H9 (cell line): ENCODE measurements around the gene TMEM176B. TPM values are rescaled to one million over a fixed set of nuclear protein-coding genes. Genes with fewer than 3 reads are reported as not detected.

Experiments used
- DNase-seq: peaks from one replicate; pipeline ENCODE4 v3.0.0-alpha.2; 2017
- H2AFZ ChIP-seq: one replicate; pipeline ENCODE4 v1.6.1; 2013; ENCODE audit warnings: mild to moderate bottlenecking, low read length, control low read depth, moderate library complexity
- H2AK5ac ChIP-seq: 2 replicates; pipeline ENCODE4 v1.6.1; 2013; ENCODE audit warnings: low read length, control low read depth, mixed read lengths; ENCODE audit not compliant: insufficient read length
- H2BK120ac ChIP-seq: one replicate; pipeline ENCODE4 v1.6.1; 2013; ENCODE audit warnings: low read depth, mild to moderate bottlenecking, low read length, control low read depth, inconsistent platforms; ENCODE audit not compliant: poor library complexity, severe bottlenecking
- H2BK12ac ChIP-seq: 2 replicates; pipeline ENCODE4 v1.6.1; 2013; ENCODE audit warnings: low read length, control low read depth, mixed read lengths, low read depth; ENCODE audit not compliant: insufficient read length
- H2BK15ac ChIP-seq: 2 replicates; pipeline ENCODE4 v1.6.1; 2013; ENCODE audit warnings: low read depth, low read length, control low read depth
- H2BK20ac ChIP-seq: one replicate; pipeline ENCODE4 v1.6.1; 2013; ENCODE audit warnings: low read depth, mild to moderate bottlenecking, low read length, control low read depth, inconsistent platforms; ENCODE audit not compliant: poor library complexity, severe bottlenecking
- H2BK5ac ChIP-seq: 2 replicates; pipeline ENCODE4 v1.6.1; 2013; ENCODE audit warnings: low read length, control low read depth, mixed read lengths; ENCODE audit not compliant: insufficient read length
- H3K14ac ChIP-seq: 2 replicates; pipeline ENCODE4 v1.6.1; 2013; ENCODE audit warnings: low read length, control low read depth; ENCODE audit not compliant: insufficient read depth
- H3K18ac ChIP-seq: 2 replicates; pipeline ENCODE4 v1.6.1; 2013; ENCODE audit warnings: low read depth, mild to moderate bottlenecking, mixed read lengths, low read length, control low read depth; ENCODE audit not compliant: insufficient read length
- H3K23ac ChIP-seq: 2 replicates; pipeline ENCODE4 v1.6.1; 2013; ENCODE audit warnings: low read length, control low read depth, mixed read lengths, low read depth; ENCODE audit not compliant: insufficient read length
- H3K23me2 ChIP-seq: 2 replicates; pipeline ENCODE4 v1.6.1; 2013; ENCODE audit warnings: low read depth, mild to moderate bottlenecking, mixed read lengths, low read length, control low read depth; ENCODE audit not compliant: insufficient read length, poor library complexity, severe bottlenecking
- H3K27ac ChIP-seq: 2 replicates; pipeline ENCODE4 v1.5.1; 2013; ENCODE audit warnings: low read length, control low read depth, mixed read lengths, low read depth; ENCODE audit not compliant: insufficient read length
- H3K27me3 ChIP-seq: 2 replicates; pipeline ENCODE4 v1.6.1; 2013; ENCODE audit warnings: low read length, control low read depth, inconsistent platforms; ENCODE audit not compliant: insufficient read depth
- H3K4ac ChIP-seq: 2 replicates; pipeline ENCODE4 v1.6.1; 2013; ENCODE audit warnings: low read depth, mild to moderate bottlenecking, control low read depth, inconsistent platforms, low read length, moderate library complexity
- H3K4me1 ChIP-seq: 2 replicates; pipeline ENCODE4 v1.6.1; 2013; ENCODE audit warnings: low read length, control low read depth, inconsistent platforms; ENCODE audit not compliant: insufficient read depth
- H3K4me2 ChIP-seq: 2 replicates; pipeline ENCODE4 v1.6.1; 2013; ENCODE audit warnings: low read length, control low read depth, mixed read lengths; ENCODE audit not compliant: insufficient read length, insufficient read depth
- H3K56ac ChIP-seq: 2 replicates; pipeline ENCODE4 v1.6.1; 2013; ENCODE audit warnings: low read depth, mild to moderate bottlenecking, mixed read lengths, low read length, control low read depth; ENCODE audit not compliant: insufficient read length
- H3K79me1 ChIP-seq: 2 replicates; pipeline ENCODE4 v1.6.1; 2013; ENCODE audit warnings: low read depth, mild to moderate bottlenecking, moderate library complexity, low read length, control low read depth, inconsistent platforms; ENCODE audit not compliant: insufficient read depth, poor library complexity, severe bottlenecking
- H3K79me2 ChIP-seq: 2 replicates; pipeline ENCODE4 v1.6.1; 2013; ENCODE audit warnings: low read length, control low read depth, inconsistent platforms; ENCODE audit not compliant: insufficient read depth
- H3K9ac ChIP-seq: 2 replicates; pipeline ENCODE4 v1.6.1; 2013; ENCODE audit warnings: low read length, control low read depth, mixed read lengths; ENCODE audit not compliant: insufficient read length; ENCODE audit errors: extremely low read depth
- H3K9me3 ChIP-seq: one replicate; pipeline ENCODE4 v1.6.1; 2013; ENCODE audit warnings: low read depth, low read length, inconsistent platforms; ENCODE audit not compliant: control insufficient read depth
- H3T11ph ChIP-seq: one replicate; pipeline ENCODE4 v1.6.1; 2013; ENCODE audit warnings: mild to moderate bottlenecking, low read length, control low read depth, inconsistent platforms
- H4K20me1 ChIP-seq: one replicate; pipeline ENCODE4 v1.6.1; 2013; ENCODE audit not compliant: control insufficient read depth, insufficient read length, insufficient read depth
- H4K5ac ChIP-seq: 2 replicates; pipeline ENCODE4 v1.6.1; 2013; ENCODE audit warnings: low read depth, mild to moderate bottlenecking, mixed read lengths, low read length, control low read depth; ENCODE audit not compliant: insufficient read length
- H4K8ac ChIP-seq: replicated peaks from 2 replicates; pipeline ENCODE4 v1.6.1; 2013; ENCODE audit warnings: low read length, control low read depth, mixed read lengths, low read depth; ENCODE audit not compliant: insufficient read length
- H4K91ac ChIP-seq: 2 replicates; pipeline ENCODE4 v1.6.1; 2013; ENCODE audit warnings: low read depth, mild to moderate bottlenecking, moderate library complexity, mixed read lengths, low read length, control low read depth; ENCODE audit not compliant: insufficient read length
- H3K27ac Mint-ChIP-seq, 3 experiments: 2 replicates in 2 of 3; 3 replicates in 1 of 3; pipeline ENCODE4 v1.8.0; 2020 to 2021; ENCODE audit warnings: mixed read lengths in 3 of 3, mild to moderate bottlenecking in 1 of 3, moderate library complexity in 1 of 3
- H3K27me3 Mint-ChIP-seq: 2 replicates; pipeline ENCODE4 v1.8.0; 2021; ENCODE audit warnings: low read depth, mild to moderate bottlenecking, moderate library complexity, mixed read lengths
- H3K36me3 Mint-ChIP-seq, 3 experiments: 2 replicates in 2 of 3; 3 replicates in 1 of 3; pipeline ENCODE4 v1.8.0; 2020 to 2021; ENCODE audit warnings: low read depth in 3 of 3, mixed read lengths in 3 of 3; ENCODE audit not compliant: insufficient read depth in 1 of 3
- H3K4me1 Mint-ChIP-seq, 2 experiments: 2 replicates each; pipeline ENCODE4 v1.8.0; 2020; ENCODE audit warnings: mixed read lengths in 2 of 2
- H3K4me3 Mint-ChIP-seq, 2 experiments: 2 replicates in 1 of 2; 3 replicates in 1 of 2; pipeline ENCODE4 v1.8.0; 2020 to 2021; ENCODE audit warnings: mild to moderate bottlenecking in 2 of 2, mixed read lengths in 2 of 2, moderate library complexity in 1 of 2
- H3K9me3 Mint-ChIP-seq, 2 experiments: 2 replicates in 1 of 2; 3 replicates in 1 of 2; pipeline ENCODE4 v1.8.0; 2020; ENCODE audit warnings: mild to moderate bottlenecking in 2 of 2, mixed read lengths in 2 of 2, moderate library complexity in 1 of 2
- CTCF ChIP-seq: fragments of 200-600 bp; sonication (generic); conservative IDR thresholded peaks from 3 replicates; pipeline ENCODE4 v1.8.0; 2021; ENCODE audit warnings: antibody characterized with exemption, mild to moderate bottlenecking
- WGBS: extraction: QIAGEN DNeasy Blood & Tissue Kit; methylation state at CpG from one replicate; pipeline ENCODE4 v1.1.7; 2013; ENCODE audit warnings: missing lambda C conversion rate, low lambda C conversion rate, mixed read lengths; ENCODE audit not compliant: insufficient read length; ENCODE audit errors: extremely low coverage; 5-methylcytosine and 5-hydroxymethylcytosine counted together
- total RNA-seq: library from RNA; stranded (reverse); gene quantifications from 2 replicates; pipeline ENCODE4 v1.2.1, GENCODE V29; 2021

TMEM176B gene
- total RNA-seq, 1 experiment from 2014 or later: 0.85 TPM

- no peak overlapping the region for H4K8ac ChIP-seq
- H2BK120ac ChIP-seq: no peak overlapping the region
- H2BK20ac ChIP-seq: no peak overlapping the region
- H3T11ph ChIP-seq: no peak overlapping the region
- no peak overlapping the region for H3K4me3 Mint-ChIP-seq
- H2AK5ac ChIP-seq: no peak overlapping the region
- no peak overlapping the region for H3K14ac ChIP-seq
- H2AFZ ChIP-seq: no peak overlapping the region
- H2BK12ac ChIP-seq: no peak overlapping the region
- H3K27ac Mint-ChIP-seq: no peak overlapping the region
- no peak overlapping the region for H3K9ac ChIP-seq
- no peak overlapping the region for H4K5ac ChIP-seq
- WGBS: no CpG with 5 or more reads among the region's 12 CpGs
- H4K91ac ChIP-seq: no peak overlapping the region
- no peak overlapping the region for H3K4ac ChIP-seq
- no peaks in the 10 kb centered on the region for H4K20me1 ChIP-seq
- no peak overlapping the region for H3K4me2 ChIP-seq
- no peak overlapping the region for H2BK15ac ChIP-seq
- 0 out of 5 replicates have a peak, but pooled peaks cover 5 to 6% of the 10 kb centered on the region in 2 experiments for H3K9me3 Mint-ChIP-seq
- no peak for DNase-seq
- H3K79me1 ChIP-seq: no peaks in the 10 kb centered on the region
- H3K79me2 ChIP-seq: no peaks in the 10 kb centered on the region
- H3K23ac ChIP-seq: no peak overlapping the region
- no peak overlapping the region for H3K18ac ChIP-seq
- peaks cover 26% of the 10 kb centered on the region for H3K27me3 Mint-ChIP-seq
- no peak overlapping the region for H3K27ac ChIP-seq
- no peaks in the 10 kb centered on the region for H3K27me3 ChIP-seq
- no peaks in the 10 kb centered on the region for H3K4me1 ChIP-seq
- no peak for TF ChIP-seq CTCF
- H3K36me3 Mint-ChIP-seq: peaks cover 0 to 3% (median 0%) of the 10 kb centered on the region in 3 experiments; a peak in 1 of 7 replicates
- no peak overlapping the region for H2BK5ac ChIP-seq
- H3K23me2 ChIP-seq: no peaks in the 10 kb centered on the region
- no peak overlapping the region for H3K56ac ChIP-seq
- no peaks in the 10 kb centered on the region for H3K9me3 ChIP-seq
- H3K4me1 Mint-ChIP-seq: no peaks in the 10 kb centered on the region
Measured at GRCh38 chr7:150791746-150792452, 8.3 kb downstream of the TMEM176B start.
